Measurements from ENCODE around the gene KCNT2. TPM values are rescaled to one million over a fixed set of nuclear protein-coding genes. Genes with fewer than 3 reads are reported as not detected.
A peak's percentile ranks its signal among the peaks of the same experiment; 100 is the strongest.

KCNT2 gene
- total and polyA plus RNA-seq, 11 donors, result 0.15 to 6.9 (median 0.57) TPM

GRCh38 chr1:196425513-196425912 is 182.7 kb downstream of the KCNT2 start:
- no peak for ATAC-seq
- intact Hi-C loops (cut with DNase I), result no loop called here
- Histone ChIP-seq H3K4me1 (no peaks in the 10 kb centered on the region), H3K27ac (no peak overlapping the region), H3K36me3 (no peaks in the 10 kb centered on the region), H3K27me3 (no peaks in the 10 kb centered on the region), H3K9me3 (no peaks in the 10 kb centered on the region), H3K4me3 (no peak overlapping the region)
- TF ChIP-seq, protein P1, sequence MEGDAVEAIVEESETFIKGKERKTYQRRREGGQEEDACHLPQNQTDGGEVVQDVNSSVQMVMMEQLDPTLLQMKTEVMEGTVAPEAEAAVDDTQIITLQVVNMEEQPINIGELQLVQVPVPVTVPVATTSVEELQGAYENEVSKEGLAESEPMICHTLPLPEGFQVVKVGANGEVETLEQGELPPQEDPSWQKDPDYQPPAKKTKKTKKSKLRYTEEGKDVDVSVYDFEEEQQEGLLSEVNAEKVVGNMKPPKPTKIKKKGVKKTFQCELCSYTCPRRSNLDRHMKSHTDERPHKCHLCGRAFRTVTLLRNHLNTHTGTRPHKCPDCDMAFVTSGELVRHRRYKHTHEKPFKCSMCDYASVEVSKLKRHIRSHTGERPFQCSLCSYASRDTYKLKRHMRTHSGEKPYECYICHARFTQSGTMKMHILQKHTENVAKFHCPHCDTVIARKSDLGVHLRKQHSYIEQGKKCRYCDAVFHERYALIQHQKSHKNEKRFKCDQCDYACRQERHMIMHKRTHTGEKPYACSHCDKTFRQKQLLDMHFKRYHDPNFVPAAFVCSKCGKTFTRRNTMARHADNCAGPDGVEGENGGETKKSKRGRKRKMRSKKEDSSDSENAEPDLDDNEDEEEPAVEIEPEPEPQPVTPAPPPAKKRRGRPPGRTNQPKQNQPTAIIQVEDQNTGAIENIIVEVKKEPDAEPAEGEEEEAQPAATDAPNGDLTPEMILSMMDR (IDR thresholded peaks at IDR 0.05), result no peak
- TF ChIP-seq POLR2A (IDR thresholded peaks at IDR 0.05), result no peak
- WGBS, 4 donors, result 82 to 89% (median 87%) methylated on average over 1 of the region's 1 CpG
- DNase-seq, result no peak

GRCh38 chr1:196423612-196424011 is 184.6 kb downstream of the KCNT2 start:
- Histone ChIP-seq H3K27me3 (no peaks in the 10 kb centered on the region), H3K27ac (peak overlapping the region in 3 of 12 donors; percentile 30 to 66 (median 38)), H3K4me3 (no peak overlapping the region), H3K4me1 (no peaks in the 10 kb centered on the region), H3K9me3 (no peaks in the 10 kb centered on the region), H3K36me3 (no peaks in the 10 kb centered on the region)
- no peak for DNase-seq
- TF ChIP-seq, protein P1 (IDR thresholded peaks at IDR 0.05), result no peak
- no peak for TF ChIP-seq POLR2A (IDR thresholded peaks at IDR 0.05)
- ATAC-seq, result no peak
- intact Hi-C loops (cut with DNase I), result no loop called here

DNA sequence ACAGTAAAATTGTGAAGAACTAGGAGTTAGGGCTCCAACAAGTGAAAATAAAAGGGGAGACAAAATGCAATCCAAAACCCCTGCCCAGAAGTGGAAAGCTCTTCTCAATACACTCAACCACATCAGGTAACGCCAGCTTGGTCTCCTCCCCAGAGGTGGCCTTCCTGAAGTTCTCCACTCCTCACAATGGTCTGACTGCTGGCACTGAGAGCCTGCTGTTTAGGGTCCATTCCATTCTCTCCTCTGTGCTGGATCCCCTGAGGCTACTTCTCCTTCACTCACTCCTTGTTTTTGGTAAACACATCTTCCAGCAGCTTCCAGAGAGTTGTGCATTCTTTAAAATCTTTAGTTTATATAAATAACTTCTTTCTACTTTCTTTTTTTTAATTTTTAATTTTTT is 189.5 kb downstream of the KCNT2 start:
- TF ChIP-seq, protein P1 (IDR thresholded peaks at IDR 0.05), result no peak
- H3K27ac ChIP-seq, result no peak overlapping the region
- no peaks in the 10 kb centered on the region for H3K36me3 ChIP-seq
- no peaks in the 10 kb centered on the region for H3K9me3 ChIP-seq
- no peaks in the 10 kb centered on the region for H3K4me1 ChIP-seq
- DNase-seq, result no peak
- no peak for ATAC-seq
- intact Hi-C loops (cut with DNase I), result no loop called here
- 89 to 100% (median 95%) methylated on average over 1 of the region's 1 CpG for WGBS, 4 donors
- no peaks in the 10 kb centered on the region for H3K27me3 ChIP-seq
- H3K4me3 ChIP-seq, result no peak overlapping the region

GRCh38 chr1:196415978-196416377 is 192.3 kb downstream of the KCNT2 start:
- H3K27ac ChIP-seq, result no peak overlapping the region
- ATAC-seq (no peak), DNase-seq (no peak)
- no peaks in the 10 kb centered on the region for H3K36me3 ChIP-seq
- no peaks in the 10 kb centered on the region for H3K27me3 ChIP-seq
- peaks cover 0 to 5% (median 0%) of the 10 kb centered on the region in 12 donors for H3K9me3 ChIP-seq
- intact Hi-C loops (cut with DNase I), result no loop called here
- TF ChIP-seq, protein P1 (IDR thresholded peaks at IDR 0.05), result no peak
- TF ChIP-seq POLR2A (IDR thresholded peaks at IDR 0.05), result no peak
- 55 to 70% (median 64%) methylated on average over 1 of the region's 1 CpG for WGBS, 4 donors
- H3K4me3 ChIP-seq, result no peak overlapping the region
- H3K4me1 ChIP-seq, result no peaks in the 10 kb centered on the region

Measured in heart left ventricle (tissue), 16 donors.